Uterus (tissue), 4 donors: ENCODE data around the gene SLK. TPM values are rescaled to one million over a fixed set of nuclear protein-coding genes. Genes with fewer than 3 reads are reported as not detected.

ENCODE experiments used
- DNase-seq, 2 donors: peaks; one replicate each; pipeline ENCODE4 v3.0.0-alpha.2; 2019 to 2020
- H3K27ac ChIP-seq, 2 donors: fragments of 200-600 bp; sonication (generic); 1 replicate in 1 of 2; 2 replicates in 1 of 2; pipeline ENCODE4 v1.5.1; 2016 to 2018
- H3K27me3 ChIP-seq, 2 donors: fragments of 200-600 bp; sonication (generic); one replicate each; pipeline ENCODE4 v1.5.1; 2018 to 2019; ENCODE audit warnings: control low read depth in 1 of 2
- H3K36me3 ChIP-seq, 2 donors: fragments of 200-600 bp; sonication (generic); one replicate each; pipeline ENCODE4 v1.5.1; 2019; ENCODE audit warnings: control low read depth in 1 of 2
- H3K4me1 ChIP-seq, 2 donors: fragments of 200-600 bp; sonication (generic); one replicate each; pipeline ENCODE4 v1.5.1; 2018 to 2019; ENCODE audit warnings: control low read depth in 1 of 2
- H3K4me3 ChIP-seq, 2 donors: fragments of 200-600 bp; sonication (generic); 1 replicate in 1 of 2; 2 replicates in 1 of 2; pipeline ENCODE4 v1.5.1; 2018 to 2019; ENCODE audit warnings: mild to moderate bottlenecking in 1 of 2
- H3K9me3 ChIP-seq, 2 donors: fragments of 200-600 bp; sonication (generic); one replicate each; pipeline ENCODE4 v1.5.1; 2019; ENCODE audit warnings: control low read depth in 1 of 2
- POLR2A ChIP-seq, 2 donors: fragments of 450-650 bp; IDR thresholded peaks; one replicate each; pipeline ENCODE4 v1.6.1; 2016; ENCODE audit warnings: antibody characterized with exemption in 2 of 2, mild to moderate bottlenecking in 1 of 2, moderate library complexity in 1 of 2
- intact Hi-C: fragments of 100-400 bp; cut with DNase I; formaldehyde crosslinking; loops from one replicate; pipeline ENCODE4 v1.15.1; 2023; ENCODE audit warnings: low total_unique reads
- total RNA-seq, 4 donors: library from RNA; depleted of rRNA in 3 of 4; stranded (reverse); fragments of >200 nt in 3 of 4; gene quantifications; one replicate each; pipeline versions ENCODE4 v1.1.0 to v1.2.4, GENCODE V29; 2014 to 2023
- TF ChIP-seq, protein P1 (sequence below), 4 experiments: fragments of 200-600 bp in 2 of 4; fragments of 450-650 bp in 2 of 4; sonication (generic) in 2 of 4; IDR thresholded peaks; one replicate each; pipeline ENCODE4 v1.5.1; 2016 to 2019; ENCODE audit warnings: antibody characterized with exemption in 4 of 4, mild to moderate bottlenecking in 2 of 4, moderate library complexity in 1 of 4
- donor health status: DM: yes; HTN: yes; CAD: no.

SLK gene
- total RNA-seq, 4 donors from 2014 or later, result 30.9 to 78.7 (median 52.1) TPM

DNA sequence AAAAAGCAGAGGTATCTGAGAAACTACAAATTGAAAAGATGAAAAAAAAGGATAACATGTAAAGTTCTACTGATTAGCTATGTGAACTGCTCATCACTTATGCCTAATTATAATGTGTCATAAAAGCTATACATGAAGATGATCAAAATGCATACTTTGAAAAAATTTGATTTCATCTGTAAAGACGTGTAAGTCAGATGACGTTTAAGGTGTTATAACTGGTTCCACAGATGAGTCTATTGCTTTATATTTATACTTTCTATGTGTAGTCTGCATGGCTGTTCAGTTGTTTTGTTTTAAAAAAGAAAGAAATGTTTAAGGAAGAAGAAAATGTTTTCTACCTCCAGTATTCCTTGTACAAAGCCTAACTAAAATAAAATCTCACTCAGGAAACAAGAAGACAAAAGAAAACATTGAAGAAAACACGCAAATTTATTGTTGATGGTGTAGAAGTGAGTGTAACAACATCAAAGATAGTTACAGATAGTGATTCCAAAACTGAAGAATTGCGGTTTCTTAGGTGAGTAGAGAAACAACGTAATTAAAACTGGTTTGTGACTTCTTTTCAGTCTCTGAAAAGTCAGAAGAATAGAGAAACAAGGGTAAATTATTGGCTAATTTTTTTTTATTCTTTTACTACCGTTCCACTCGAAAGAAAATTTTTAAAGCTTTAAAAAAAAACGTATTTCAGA lies 38.4 kb downstream of the SLK start:
- Histone ChIP-seq H3K27me3 (no peaks in the 10 kb centered on the region), H3K27ac (no peak overlapping the region), H3K4me3 (no peak overlapping the region), H3K9me3 (no peaks in the 10 kb centered on the region), H3K4me1 (no peaks in the 10 kb centered on the region), H3K36me3 (peaks cover 0 to 1% of the 10 kb centered on the region in 2 donors)
- DNase-seq, result no peak
- intact Hi-C loops, result no loop called here
- TF ChIP-seq, protein P1, sequence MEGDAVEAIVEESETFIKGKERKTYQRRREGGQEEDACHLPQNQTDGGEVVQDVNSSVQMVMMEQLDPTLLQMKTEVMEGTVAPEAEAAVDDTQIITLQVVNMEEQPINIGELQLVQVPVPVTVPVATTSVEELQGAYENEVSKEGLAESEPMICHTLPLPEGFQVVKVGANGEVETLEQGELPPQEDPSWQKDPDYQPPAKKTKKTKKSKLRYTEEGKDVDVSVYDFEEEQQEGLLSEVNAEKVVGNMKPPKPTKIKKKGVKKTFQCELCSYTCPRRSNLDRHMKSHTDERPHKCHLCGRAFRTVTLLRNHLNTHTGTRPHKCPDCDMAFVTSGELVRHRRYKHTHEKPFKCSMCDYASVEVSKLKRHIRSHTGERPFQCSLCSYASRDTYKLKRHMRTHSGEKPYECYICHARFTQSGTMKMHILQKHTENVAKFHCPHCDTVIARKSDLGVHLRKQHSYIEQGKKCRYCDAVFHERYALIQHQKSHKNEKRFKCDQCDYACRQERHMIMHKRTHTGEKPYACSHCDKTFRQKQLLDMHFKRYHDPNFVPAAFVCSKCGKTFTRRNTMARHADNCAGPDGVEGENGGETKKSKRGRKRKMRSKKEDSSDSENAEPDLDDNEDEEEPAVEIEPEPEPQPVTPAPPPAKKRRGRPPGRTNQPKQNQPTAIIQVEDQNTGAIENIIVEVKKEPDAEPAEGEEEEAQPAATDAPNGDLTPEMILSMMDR (IDR thresholded peaks at IDR 0.05), result no peak
- no peak for TF ChIP-seq POLR2A (IDR thresholded peaks at IDR 0.05)

DNA sequence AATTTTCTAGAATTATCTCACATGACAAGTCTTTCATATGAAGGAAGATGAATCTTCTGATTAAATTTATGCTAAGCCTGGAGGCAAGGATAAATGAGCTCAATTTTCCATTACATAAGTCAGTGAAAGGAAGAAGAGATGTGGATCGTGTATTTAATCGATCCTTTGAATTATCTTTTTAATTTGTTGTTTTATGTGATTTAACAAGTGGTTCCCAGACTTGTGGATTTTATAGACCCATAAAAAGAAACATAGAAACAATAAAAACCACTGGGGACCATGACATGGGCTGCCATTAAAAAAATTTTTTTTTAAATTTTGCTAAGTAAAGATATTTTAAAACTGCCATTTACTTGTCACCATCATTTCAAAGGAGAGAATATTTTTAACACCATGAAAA lies 45.0 kb downstream of the SLK start:
- no peak overlapping the region for H3K27ac ChIP-seq

DNA sequence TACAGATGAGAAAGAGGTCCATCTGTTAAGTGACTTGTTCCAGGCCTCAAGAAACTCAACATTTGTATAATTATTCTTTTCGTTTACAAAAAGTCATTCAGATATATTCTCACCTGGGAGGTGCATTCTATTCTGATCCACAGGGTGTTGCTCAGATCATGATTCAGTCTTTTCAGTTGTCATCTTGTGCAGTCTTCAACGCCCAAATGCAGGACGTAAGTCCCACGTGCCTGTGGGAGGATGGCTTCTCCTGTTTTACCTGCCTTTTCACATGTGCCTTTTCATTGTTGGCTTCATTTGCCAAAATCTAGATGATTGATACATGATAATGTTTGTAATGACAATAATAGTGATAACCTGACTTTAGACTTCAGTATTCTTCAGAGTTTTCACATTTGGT lies 46.5 kb downstream of the SLK start:
- Histone ChIP-seq H3K27me3 (no peaks in the 10 kb centered on the region), H3K27ac (no peak overlapping the region), H3K36me3 (no peaks in the 10 kb centered on the region), H3K4me1 (no peaks in the 10 kb centered on the region), H3K9me3 (no peaks in the 10 kb centered on the region), H3K4me3 (no peak overlapping the region)
- no peak for DNase-seq
- intact Hi-C loops, result no loop called here
- TF ChIP-seq, protein P1 (IDR thresholded peaks at IDR 0.05), result no peak
- TF ChIP-seq POLR2A (IDR thresholded peaks at IDR 0.05), result no peak

More for the DNA sequence above, 45.0 kb downstream of the SLK start:
- intact Hi-C loops, result no loop called here
- Histone ChIP-seq H3K4me1 (no peaks in the 10 kb centered on the region), H3K36me3 (no peaks in the 10 kb centered on the region), H3K27me3 (no peaks in the 10 kb centered on the region), H3K9me3 (no peaks in the 10 kb centered on the region), H3K4me3 (no peak overlapping the region)
- TF ChIP-seq POLR2A (IDR thresholded peaks at IDR 0.05), result no peak
- TF ChIP-seq, protein P1 (IDR thresholded peaks at IDR 0.05), result no peak
- no peak for DNase-seq

DNA sequence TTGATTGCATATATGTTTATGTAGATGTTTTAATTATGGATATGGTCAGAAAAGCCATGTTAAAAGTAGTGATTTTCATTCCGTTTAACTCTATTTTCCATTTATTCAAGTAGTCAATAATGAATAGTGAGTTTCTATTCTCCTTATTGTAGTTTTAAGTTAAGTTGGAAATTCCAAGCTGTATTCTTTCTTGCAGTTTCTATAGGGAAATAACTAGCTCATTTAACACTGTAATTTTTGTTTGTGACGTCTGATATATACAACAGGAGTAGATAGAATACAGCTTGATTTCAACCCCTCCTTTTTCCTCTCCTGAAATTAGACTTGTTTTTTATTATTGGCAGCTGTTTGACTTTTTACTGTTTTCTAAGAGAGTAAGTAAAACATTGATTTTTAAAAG lies 47.2 kb downstream of the SLK start:
- DNase-seq, result no peak
- TF ChIP-seq POLR2A (IDR thresholded peaks at IDR 0.05), result no peak
- TF ChIP-seq, protein P1 (IDR thresholded peaks at IDR 0.05), result no peak
- Histone ChIP-seq H3K36me3 (no peaks in the 10 kb centered on the region), H3K27ac (no peak overlapping the region), H3K4me3 (no peak overlapping the region), H3K27me3 (no peaks in the 10 kb centered on the region), H3K4me1 (no peaks in the 10 kb centered on the region), H3K9me3 (no peaks in the 10 kb centered on the region)
- intact Hi-C loops, result no loop called here

DNA sequence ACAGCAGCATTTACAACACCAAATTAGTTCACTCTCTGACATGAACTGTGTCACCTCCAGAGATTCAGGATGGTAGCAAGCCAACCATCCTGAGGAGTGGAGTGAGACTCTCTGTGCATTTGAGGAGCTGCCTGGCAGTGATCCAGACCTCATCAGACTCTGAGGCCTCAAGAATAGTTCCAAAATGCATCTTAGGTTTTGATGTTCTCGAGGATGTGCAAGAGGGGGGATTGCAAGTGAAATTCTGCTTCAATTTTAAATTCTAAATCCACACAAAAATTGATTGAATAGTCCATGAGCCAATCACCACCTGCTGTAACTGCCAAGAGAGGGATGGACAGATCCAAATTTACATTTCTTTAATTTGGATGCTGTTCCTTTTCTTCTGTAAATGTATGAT lies 49.7 kb downstream of the SLK start:
- intact Hi-C loops, result no loop called here
- Histone ChIP-seq H3K36me3 (no peaks in the 10 kb centered on the region), H3K4me3 (no peak overlapping the region), H3K27me3 (no peaks in the 10 kb centered on the region), H3K27ac (no peak overlapping the region), H3K9me3 (no peaks in the 10 kb centered on the region), H3K4me1 (no peaks in the 10 kb centered on the region)
- DNase-seq, result no peak
- no peak for TF ChIP-seq POLR2A (IDR thresholded peaks at IDR 0.05)
- TF ChIP-seq, protein P1 (IDR thresholded peaks at IDR 0.05), result no peak
